ENCODE data around the gene DGKA.

GRCh38 chr12:55912908-55913307, 18.1 kb upstream of the DGKA start:
- TF ChIP-seq CTCF (conservative IDR thresholded peaks at IDR 0.05; ENCODE audit: low read length) (no peak), EZH2phosphoT487 (IDR thresholded peaks at IDR 0.05; ENCODE audit: borderline replicate concordance, low read depth, low read length) (no peak)
